Globus pallidus (tissue), 1 donor: ENCODE data around the gene CYP21A2.
"Not testable (repeated sequence)": the region's sequence is repeated elsewhere in the genome, so short reads cannot be mapped to it uniquely, and the experiment has no call there.

Experiments
- DNase-seq: peaks from one replicate; pipeline ENCODE4 v3.0.0-alpha.2; 2015; ENCODE audit warnings: low spot score

The CYP21A2 gene

GRCh38 chr6:32055756-32056155 is 17.5 kb downstream of the CYP21A2 start:
- not testable (repeated sequence) for DNase-seq

- DNase-seq = no peak
Observed at GRCh38 chr6:32056254-32056653, 18.0 kb downstream of the CYP21A2 start.

GRCh38 chr6:32057966-32058365 is 19.8 kb downstream of the CYP21A2 start:
- DNase-seq = no peak

- DNase-seq = peak; percentile 16
Observed at GRCh38 chr6:32058511-32058963, 20.3 kb downstream of the CYP21A2 start.

- no peak for DNase-seq
Observed at GRCh38 chr6:32060966-32061655, 22.9 kb downstream of the CYP21A2 start.

GRCh38 chr6:32064706-32065105 is 26.5 kb downstream of the CYP21A2 start:
- DNase-seq = no peak

GRCh38 chr6:32067521-32067920 is 29.3 kb downstream of the CYP21A2 start:
- DNase-seq = not testable (repeated sequence)

GRCh38 chr6:32068315-32068714 is 30.1 kb downstream of the CYP21A2 start:
- DNase-seq = not testable (repeated sequence)

GRCh38 chr6:32068867-32069266 is 30.7 kb downstream of the CYP21A2 start:
- no peak for DNase-seq

GRCh38 chr6:32069460-32069859 is 31.2 kb downstream of the CYP21A2 start:
- DNase-seq = no peak

- DNase-seq = no peak
Observed at GRCh38 chr6:32069878-32070515, 31.8 kb downstream of the CYP21A2 start.

- no peak for DNase-seq
Observed at GRCh38 chr6:32070814-32071543, 32.8 kb downstream of the CYP21A2 start.

- DNase-seq = no peak
Observed at GRCh38 chr6:32073101-32073500, 34.9 kb downstream of the CYP21A2 start.

GRCh38 chr6:32073613-32074012 is 35.4 kb downstream of the CYP21A2 start:
- DNase-seq = no peak

GRCh38 chr6:32074996-32075532 is 36.8 kb downstream of the CYP21A2 start:
- no peak for DNase-seq

- no peak for DNase-seq
Observed at GRCh38 chr6:32075781-32076180, 37.6 kb downstream of the CYP21A2 start.

GRCh38 chr6:32076321-32076809 is 38.1 kb downstream of the CYP21A2 start:
- no peak for DNase-seq

GRCh38 chr6:32079566-32080290 is 41.5 kb downstream of the CYP21A2 start:
- no peak for DNase-seq

GRCh38 chr6:32081168-32081990 is 43.2 kb downstream of the CYP21A2 start:
- no peak for DNase-seq

- no peak for DNase-seq
Observed at GRCh38 chr6:32082478-32082877, 44.3 kb downstream of the CYP21A2 start.

- no peak for DNase-seq
Observed at GRCh38 chr6:32082935-32083334, 44.7 kb downstream of the CYP21A2 start.
